Stimulated activated CD4-positive, alpha-beta T cell treated with anti-CD3 and anti-CD28 coated beads, Interleukin-2, amount 100 ng/mL, for 4 hours (primary cell): ENCODE data around the gene WDR7.

Experiments used
- DNase-seq: peaks from one replicate; pipeline ENCODE4 v3.0.0-alpha.2; 2020; ENCODE audit warnings: low read depth

WDR7 gene

GRCh38 chr18:56937874-56938430, 286.8 kb downstream of the WDR7 start:
- DNase-seq = no peak

DNA sequence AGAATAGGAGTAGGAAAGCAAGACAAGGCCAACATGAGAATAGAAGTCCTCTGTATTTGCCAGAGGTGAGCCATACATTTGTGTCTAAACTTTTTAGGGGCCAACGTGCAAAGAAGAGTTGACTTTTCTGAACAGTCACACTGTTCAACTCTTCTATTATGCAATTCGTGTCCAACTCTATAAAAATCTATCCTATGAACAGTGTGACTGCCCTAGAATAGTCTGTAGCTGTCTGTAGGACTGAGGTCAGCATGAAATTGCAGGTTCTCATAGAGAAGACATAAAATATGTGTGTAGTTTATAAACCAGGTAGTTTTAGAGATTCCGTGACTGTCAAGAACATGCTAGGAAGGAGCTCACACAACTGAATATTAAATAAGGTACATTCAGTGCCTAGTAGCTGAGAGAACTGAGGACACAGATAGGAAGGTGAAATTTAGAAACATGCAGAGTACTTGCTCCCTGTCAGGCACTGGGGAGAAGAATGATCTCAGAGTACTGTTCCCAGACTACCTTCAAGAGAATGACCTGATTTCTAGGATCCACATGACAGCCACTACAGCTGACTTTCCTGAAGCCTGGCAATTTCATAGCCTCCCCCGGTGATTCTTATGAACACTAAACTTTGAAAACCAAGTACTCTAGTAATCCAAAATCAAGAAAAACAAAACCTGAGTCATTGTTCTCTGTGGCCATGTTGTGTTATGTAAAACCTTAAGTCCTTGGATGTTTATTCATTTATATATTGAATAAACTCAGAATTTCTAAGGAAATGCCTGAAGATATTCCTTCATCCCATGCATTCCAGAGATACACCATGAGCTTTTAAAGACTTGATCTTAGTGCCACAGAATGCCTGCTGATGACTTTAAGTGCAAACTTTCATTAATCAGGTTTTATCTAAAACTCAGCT, 294.3 kb downstream of the WDR7 start:
- DNase-seq = no peak

DNA sequence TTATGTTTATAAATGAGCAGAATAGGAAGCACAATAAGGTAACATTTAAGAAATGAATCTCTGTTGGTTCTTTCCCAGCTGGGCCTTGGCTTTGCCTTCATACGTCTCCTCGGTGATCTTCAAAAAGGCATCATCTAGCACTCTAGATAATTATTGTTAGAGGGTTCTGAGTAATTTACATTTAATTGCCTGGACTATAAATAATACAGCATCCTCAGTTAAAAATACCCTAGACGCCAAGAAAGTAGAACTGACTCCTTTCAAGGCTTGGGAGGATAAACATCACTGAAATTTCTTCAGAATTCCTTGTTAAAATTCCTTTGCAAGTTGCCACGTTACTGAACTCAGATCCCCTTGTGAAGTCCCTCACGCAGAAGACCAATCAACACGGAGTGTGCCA, 296.1 kb downstream of the WDR7 start:
- no peak for DNase-seq

DNA sequence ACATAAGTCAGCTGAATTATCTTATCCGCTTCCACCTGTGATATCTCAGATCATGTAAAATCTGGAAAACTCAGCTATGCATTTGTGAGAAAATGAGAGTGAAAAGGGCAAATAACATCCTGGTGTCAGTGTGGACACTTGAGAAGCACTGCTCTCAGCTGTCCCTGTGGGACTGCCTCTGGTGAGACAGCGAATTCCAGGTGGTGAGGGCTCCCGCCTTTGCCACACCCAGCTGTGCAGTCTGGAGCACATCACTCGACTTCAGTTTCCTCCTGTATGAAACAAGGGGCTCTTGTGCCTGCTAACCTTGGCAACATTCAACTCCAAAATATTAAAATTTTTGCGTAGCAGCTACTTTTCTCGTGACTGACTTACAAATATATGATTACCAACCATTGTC, 300.9 kb downstream of the WDR7 start:
- no peak for DNase-seq

DNA sequence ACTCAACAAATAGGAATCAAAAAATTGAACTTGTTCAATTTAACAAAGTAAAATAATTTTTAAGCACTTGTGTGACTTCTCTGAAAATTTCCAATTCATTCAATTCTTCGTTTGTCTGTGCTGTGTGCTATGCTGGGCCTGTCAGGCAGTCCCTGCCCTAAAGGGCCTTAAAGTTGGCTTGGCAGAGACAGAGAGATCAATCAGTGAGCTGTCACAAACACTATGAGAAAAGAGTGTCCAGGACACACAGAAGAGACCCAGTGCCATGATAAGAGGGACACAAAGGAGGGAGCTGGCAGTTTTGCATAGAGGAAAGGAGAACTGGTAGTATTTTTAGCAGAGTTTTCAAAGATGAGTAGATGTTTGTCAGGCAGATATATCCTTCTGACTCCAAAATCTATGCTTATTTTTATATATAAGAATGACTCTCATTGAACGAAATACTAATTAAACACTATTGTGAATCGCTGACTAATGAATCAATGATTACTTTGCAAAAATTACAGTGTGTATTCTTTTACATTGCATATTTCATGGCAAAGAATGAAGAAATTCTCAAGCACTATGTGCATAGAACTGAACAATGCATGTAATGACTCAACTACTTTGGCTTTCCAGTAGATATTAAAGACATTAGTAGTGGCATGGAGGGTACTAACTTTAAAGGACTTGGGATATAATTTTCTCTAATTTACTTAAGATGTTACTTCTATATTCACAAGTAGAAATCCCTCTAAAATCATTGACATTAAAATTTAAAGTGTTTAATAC, 302.5 kb downstream of the WDR7 start:
- no peak for DNase-seq

DNA sequence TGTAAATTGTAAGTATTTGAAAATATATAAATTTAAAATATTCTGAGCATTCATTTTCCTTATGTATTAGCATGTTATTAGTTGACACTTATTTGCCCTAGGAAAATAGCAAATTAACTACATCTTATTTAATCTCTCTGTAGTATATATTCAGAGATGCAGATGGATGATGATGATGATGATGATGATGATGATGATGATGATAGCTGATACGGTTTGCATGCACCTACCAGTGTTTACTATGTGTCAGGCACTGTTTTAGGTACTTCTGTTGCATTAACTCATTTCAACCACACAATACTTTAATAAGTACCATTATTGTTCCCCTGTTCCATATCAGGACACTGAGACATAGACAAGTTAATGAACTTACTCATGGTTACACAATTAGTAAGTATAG, 304.3 kb downstream of the WDR7 start:
- DNase-seq = no peak

DNA sequence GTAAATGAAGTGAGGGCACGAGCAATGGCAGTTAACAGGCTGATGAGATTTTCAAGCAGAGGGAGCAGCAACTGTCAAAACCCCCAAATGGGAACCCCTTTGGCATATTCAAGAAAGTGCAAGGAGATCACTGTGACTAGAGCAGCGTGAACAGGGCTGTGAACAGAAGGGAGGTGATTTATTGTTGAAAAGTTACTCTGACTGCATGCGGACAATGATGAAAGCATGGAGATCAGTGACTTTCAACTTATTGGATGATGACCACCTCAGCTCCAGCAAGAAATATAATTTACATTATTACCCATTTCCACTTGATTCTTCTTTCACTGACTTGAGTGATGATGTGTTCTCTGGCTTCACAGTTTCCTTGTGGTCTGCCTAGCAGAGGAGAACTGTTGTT, 308.0 kb downstream of the WDR7 start:
- no peak for DNase-seq

DNA sequence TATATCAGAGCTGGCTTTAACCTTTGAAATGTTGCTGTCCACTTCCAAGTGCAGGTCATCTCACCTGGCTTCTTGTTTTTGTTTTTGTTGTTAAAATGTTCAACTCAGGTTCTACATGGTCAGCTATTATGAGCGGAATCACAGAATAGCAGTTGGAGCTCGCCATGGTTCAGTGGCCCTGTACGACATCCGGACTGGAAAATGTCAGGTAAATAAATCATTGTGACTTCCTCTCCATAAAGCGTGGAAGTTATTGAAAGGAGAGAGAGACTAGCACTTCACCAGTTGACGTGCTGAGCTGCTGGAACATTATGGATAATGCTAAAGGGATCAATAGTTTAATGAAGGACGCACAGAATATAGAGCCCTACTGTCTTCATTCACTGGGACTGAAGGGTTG, 311.2 kb downstream of the WDR7 start:
- no peak for DNase-seq

- DNase-seq = no peak
These were observed 315.9 kb downstream of the WDR7 start for GRCh38 chr18:56967035-56967434.

DNA sequence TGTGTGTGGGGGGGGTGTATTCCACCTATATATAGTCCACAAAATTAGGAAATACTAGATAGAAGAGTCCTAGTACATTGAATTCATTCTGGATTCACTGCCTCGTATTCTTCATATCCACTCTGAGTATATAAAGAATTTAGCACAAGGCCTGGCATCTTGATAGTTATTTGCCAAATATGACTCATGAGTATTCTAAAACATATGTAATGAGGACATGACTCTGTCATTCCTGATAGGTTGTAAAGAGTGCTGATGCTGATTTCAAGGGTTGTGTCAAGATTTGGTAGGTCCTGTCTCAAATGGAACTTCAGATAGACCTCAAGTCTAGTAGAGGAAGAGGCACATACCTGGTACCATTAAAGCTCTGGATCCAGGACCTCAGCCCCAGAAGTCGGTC, 322.3 kb downstream of the WDR7 start:
- DNase-seq = no peak

DNA sequence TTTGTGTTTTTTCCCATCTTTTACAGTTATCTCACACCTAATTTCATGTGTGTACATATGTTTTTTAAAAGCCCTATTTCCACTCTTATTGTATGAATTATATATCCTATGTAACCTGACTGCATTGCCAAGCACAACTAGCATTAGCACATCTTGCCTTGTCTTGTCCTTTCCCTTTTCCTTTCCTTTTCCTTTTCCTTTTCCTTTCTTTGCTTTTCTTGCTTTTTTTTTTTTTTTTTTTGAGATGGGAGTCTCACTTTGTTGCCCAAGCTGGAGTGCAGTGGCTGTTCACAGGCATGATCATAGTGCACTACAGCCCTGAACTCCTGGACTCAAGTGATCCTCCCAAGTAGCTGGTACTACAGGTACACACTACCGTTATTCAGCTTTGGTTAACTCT, 323.0 kb downstream of the WDR7 start:
- no peak for DNase-seq

DNA sequence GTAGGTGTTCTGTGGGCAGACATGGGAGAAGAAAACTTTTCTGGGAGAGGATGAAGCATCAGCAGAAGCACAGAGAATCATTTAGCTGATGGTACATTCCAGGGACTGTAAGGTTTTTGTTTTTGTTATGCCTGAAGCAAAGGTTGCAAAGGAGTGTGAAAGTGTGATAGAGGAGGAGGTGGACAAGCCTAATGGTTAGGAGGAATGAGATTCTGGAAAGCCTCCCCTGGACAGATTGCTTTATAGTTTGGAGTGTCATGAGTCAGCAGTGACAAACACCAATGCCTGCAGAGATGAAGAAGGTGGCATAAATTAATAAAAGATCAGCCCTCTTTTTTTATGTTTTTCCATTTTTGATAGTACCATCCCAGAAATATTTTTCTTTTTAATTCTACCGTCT, 324.1 kb downstream of the WDR7 start:
- no peak for DNase-seq

DNA sequence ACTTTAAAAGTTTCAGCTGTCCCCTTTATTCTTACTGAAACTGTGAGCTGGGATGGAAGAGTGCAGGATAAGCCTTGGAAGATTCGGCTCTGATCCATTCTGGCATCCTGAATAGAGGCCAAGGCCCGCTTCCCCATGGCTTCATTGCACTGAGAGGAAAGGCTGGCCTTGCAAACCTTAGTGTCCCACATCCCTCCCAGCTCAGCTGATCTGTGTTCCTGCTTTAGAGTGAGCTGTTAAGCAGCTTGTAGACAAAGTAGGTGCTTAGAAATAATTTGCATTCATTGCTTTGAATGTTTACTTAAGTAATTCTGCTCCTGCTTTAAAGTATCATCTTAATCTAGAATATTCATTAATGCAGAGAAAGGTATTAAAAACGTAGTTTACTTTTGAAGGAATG, 326.1 kb downstream of the WDR7 start:
- no peak for DNase-seq

- DNase-seq = no peak
These were observed 326.6 kb downstream of the WDR7 start for GRCh38 chr18:56977771-56978170.

DNA sequence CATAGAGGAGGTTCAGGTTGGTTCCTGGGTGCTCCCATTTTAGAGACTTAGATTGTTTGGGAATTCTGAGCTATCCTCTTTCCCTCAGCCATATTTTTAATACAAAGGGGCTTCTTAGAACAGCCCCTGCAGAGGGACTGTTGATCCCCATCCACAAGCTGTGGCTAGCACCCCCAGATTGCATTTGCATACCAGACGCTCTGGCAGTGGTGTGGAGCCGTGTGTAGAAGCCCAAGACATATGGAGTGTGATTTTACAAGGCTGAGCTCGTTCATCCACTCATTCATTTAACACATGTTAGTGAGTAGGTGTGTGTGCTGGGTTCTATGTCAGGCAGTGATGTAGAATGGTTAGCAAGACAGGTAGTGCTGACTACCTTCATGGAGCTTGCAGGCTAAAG, 329.0 kb downstream of the WDR7 start:
- no peak for DNase-seq

GRCh38 chr18:56982766-56983165, 331.6 kb downstream of the WDR7 start:
- DNase-seq = no peak

DNA sequence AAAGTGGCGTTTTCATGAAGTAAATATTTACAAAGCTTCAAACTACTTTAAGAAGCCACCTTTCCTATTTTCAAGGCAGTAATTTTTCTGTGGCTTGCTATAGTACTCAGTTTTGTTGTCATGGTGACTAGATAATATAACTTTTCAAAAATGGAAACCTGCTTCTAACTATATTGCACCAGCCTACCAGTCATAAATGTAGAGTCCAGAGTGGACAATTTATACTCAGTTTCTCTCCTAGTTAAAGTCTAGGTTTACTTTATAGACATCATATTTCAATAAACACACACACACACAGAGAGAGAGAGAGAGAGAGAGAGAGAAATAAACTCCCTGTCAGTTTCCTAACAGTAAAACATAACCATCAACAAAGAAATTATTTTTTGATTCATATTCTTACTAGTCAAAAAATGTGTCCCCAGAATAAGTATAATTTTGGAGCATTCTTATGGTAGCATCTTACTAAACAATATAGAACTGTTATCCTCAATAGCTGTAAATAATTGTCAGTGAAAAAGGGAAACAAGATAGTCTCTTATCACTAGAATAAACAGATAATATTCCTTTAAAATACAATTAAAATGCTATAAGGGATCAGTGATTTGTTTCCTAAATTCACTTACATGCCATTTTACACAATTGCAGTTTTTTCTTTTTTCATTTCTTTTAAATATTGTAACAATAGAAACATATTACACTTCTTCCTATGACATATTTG, 332.3 kb downstream of the WDR7 start:
- no peak for DNase-seq

DNA sequence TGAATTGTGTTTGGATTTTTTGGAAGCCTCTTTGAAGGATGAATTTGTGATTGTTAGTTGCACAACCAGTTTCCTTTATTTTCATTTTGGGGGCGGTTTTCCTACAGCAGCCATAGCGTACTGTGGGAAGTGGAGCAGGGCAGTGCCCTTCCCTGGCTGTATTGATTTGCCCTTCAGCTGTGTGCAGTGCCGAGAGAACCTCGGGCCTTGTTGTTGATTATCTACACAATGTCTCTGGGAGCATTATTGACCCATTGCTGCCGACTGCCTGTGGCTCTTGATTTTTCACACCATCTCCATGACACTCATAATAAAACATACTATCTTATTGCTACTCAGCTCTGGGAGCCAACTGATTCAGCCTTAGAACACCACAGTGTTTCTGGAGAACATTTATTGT, 333.6 kb downstream of the WDR7 start:
- no peak for DNase-seq

GRCh38 chr18:56986829-56987228, 335.7 kb downstream of the WDR7 start:
- DNase-seq = no peak

DNA sequence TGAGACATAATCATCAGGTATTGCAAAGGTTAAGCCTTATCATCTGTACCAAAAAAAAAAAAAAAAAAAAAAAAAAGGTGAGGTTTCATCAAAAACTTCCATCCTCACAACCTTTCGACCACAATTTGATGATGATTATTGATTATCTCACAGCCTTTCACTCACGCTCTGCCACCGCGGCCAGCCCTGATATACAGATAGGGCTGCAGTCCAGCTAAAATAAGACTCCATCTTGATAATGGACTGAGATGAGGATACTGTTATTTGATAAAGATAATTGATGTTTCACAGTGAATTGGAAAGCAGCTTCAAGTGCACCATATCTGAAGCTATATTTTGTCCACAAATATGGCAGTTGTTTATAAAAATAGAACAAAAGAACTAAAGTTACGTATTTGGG, 336.1 kb downstream of the WDR7 start:
- no peak for DNase-seq

DNA sequence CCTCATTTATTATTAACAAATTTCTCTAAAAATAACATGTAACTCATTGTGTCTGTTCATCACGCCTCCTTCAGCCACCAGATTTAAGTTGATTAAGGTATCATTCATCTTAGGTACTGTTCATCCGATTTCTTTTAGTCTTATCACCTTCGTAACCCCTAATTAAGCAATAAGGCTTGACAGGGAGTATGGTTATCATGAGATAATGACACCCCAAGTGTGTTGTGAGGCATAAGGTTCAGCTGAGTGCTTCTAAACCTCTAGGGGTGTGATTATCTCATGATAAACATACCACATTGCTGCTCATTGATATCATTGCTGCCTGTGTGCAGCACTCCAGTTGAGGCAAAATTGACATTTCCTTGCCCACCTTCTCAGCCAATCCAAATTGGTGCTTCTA, 336.9 kb downstream of the WDR7 start:
- no peak for DNase-seq

DNA sequence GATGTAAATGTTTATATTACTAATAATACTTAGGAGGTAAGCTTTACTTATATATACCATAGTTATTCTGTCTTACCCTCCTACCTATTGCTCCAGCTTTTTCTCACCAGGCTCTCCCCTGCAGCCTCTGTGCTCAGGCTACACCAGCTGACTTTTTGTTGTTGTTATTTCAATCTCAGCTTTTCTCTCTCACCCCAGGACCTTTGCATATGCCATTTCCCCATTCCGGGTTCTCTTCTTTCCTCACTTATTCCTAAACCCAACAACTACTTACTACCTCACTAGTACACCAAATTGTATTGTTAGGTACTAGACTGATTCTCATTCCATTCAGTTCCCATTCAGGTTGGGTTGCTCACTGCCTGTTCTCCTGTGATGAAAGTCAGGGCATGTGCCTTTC, 339.5 kb downstream of the WDR7 start:
- DNase-seq = no peak

- DNase-seq = no peak
These were observed 341.6 kb downstream of the WDR7 start for GRCh38 chr18:56992777-56993176.
